Fibroblast of skin of right biceps (primary cell): ENCODE results near the gene TAF12.

ENCODE experiments used
- DNase-seq: peaks from one replicate; pipeline ENCODE4 v3.0.0-alpha.2; 2013

Gene TAF12

DNA sequence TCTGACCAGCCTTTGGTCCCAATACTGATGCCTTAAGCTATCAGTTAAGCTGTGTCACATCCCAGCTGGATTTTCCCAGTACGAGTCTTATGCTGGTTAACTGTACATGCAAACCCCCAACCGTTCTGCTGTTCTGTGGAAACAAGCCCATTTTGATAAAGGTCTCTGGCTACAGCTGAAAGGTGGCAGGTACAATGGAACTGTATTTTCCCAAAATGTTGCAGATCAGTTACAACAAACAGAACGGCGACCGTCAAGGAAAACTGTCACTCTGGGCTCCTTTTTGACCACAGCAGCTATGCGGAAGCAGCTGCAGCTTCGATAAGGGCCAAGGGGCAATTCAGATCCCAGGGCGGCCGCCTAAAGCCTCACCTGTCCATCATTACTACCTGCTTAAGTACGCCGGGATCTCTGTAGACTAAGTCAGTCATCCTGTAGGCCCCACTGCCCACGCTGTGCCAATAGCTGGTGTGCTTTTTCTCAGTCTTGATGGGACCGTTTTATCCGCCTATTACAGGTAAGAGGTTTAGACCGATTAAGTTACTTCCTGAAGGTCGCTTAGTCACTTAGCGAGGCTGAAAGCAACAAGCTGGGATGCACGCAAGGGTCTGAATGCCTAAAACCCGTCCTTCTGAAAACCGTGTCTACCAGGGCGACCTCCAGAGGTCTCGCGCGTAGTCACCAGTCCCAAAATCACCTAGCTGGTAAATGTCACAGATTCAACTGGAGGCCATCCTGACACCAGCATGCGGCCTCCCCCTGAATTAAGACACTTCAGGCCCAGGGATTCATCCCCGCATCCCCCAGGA is 61.9 kb downstream of the TAF12 start:
- DNase-seq, result peak; percentile 41

DNA sequence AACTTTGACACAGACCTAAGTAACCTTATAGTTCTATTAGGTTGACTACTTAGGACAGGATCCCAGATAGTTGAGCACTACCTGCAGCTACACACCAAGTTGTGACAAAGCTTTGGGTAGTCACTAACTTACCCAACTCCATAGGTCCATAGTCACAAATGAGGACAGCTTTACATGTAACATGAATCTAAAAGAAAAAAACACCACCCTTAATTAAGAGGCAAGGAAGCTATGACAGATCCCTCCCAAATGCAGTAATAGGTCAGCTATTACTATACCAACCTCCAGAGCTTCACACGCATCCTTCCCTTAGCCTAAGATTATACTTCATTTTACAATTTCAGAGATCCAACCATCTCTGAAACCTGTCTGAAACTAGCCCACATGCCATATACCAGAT is 63.5 kb downstream of the TAF12 start:
- DNase-seq, result no peak

DNA sequence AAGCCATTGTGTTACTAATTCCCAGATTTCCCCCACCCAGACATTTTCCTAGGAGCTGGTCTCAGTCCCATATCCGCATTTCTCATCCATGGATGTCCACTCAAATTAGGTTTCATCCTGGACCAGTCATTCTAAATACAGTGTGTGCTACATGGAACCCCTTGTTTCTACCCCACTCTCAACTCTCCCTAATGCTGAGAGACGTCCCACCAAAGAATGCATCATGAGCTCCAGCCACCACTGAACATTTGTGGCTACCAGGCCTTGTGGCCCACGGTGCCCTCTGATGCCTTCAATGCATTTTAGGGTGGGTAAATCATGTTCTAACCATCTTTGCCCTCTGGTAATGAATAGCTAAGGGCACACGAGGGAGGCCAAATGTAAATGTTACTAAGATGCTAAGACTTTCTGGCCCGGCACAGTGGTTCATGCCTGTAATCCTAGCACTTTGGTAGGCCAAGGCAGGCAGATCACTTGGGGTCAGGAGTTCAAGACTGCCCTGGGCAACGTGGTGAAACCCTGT is 64.1 kb downstream of the TAF12 start:
- DNase-seq, result no peak

DNA sequence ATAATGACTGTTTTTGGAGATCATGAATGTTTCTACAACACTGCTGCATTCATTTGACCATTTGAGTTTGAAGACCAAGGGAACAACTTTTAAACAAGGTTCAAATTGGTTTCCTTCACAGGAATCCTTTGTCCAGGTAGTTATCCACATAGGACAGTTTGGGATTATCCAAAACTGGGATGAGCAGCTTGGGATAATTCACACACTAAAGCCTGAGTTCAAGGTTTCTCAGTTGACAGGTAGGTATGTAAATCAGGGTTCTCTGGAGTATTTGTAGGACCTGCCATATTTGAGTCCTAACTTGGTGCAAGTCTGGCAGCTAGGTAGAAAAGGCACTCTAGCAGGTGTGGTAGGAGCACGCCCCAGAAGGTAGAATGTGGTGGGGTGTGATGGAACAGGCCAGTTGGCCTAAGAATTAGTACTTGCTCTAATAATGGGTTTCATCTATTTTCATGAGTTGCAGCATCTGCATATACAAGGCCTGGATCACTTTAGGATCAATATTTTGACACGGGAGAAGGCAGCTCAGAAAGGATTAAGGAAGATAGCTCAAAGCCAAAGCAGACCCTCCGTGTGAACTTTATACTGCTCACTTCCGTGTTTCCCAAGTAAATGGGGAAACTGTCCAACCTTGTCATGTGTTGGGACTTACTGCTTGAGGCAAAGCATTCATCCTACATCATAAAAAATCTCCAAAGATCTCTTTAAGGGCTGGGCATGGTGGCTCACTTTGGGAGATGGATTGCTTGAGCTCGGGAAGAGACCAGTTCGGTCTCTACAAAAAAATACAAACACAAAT is 64.9 kb downstream of the TAF12 start:
- DNase-seq, result no peak

DNA sequence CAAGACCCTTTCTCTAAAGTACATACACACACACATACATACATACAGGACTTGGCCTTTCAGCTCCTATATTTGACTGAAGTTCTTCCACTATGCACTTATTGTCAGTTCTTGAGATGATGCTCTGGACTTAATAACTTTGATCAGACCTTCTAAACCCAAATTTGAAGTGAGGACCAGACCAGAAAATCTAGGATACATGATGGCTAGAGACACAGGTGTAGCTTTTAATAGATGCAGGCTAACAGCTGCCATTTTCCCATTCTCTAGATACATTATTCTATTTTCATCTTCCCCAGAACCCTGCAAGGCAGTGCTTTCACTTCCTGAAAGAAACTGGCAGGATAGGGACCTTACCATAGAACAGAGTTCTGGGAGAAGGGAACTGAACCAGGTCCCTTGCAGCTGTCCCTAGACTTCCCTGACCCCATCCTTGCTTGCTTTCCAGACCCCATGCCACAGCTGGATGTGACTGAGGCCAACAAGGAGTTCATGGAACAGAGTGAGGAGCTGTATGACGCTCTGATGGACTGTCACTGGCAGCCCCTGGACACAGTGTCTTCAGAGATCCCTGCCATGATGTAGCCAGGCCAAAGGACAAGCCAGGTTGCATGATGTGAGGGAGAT is 65.7 kb downstream of the TAF12 start:
- DNase-seq, result no peak

DNA sequence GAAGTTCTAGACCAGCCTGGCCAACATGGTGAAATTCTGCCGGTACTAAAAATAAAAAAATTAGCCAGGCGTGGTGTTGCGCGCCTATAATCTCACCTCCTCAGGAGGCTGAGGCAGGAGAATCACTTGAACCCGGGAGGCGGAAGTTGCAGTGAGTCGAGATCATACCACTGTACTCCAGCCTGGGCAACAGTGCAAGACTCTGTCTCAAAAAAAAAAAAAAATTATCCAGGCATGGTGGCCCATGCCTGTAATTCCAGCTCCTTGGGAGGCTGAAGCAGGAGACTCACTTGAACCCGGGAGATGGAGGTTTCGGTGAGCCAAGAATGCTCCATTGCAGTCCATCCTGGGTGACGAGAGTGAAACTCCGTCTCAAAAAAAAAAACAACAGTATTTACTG is 69.3 kb downstream of the TAF12 start:
- DNase-seq, result no peak

DNA sequence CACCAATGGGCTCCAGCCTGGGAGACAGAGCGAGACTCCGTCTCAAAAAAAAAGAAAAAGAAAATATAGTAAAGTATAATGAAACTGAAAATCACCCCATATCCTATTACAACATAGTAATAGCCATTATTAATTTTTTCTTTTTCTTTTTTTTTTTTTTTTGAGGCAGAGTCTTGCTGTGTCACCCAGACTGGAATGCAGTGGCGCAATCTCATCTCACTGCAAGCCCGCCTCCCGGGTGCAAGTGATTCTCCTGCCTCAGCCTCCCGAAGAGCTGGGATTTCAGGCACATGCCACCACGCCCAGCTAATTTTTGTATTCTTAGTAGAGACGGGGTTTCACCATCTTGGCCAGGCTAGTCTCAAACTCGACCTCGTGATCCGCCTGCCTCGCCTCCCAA is 70.0 kb downstream of the TAF12 start:
- peak; percentile 65 for DNase-seq

DNA sequence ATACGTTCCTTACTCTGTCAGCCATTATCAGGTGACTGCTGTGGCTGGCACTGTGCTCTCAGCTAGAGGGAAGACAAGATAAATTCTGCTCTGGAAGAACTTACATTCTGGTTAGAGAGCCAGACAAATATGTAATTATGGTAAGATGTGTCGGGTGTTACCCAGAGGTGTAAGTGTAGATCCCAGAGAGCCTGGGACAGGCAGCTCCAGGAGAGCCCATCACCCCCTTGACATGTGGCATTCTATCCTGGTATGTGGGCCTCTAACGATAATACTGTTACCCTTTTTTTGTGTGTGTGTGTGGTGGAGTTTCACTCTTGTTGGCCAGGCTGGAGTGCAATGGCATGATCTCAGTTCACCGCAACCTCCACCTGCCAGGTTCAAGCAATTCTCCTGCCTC is 71.0 kb downstream of the TAF12 start:
- no peak for DNase-seq

DNA sequence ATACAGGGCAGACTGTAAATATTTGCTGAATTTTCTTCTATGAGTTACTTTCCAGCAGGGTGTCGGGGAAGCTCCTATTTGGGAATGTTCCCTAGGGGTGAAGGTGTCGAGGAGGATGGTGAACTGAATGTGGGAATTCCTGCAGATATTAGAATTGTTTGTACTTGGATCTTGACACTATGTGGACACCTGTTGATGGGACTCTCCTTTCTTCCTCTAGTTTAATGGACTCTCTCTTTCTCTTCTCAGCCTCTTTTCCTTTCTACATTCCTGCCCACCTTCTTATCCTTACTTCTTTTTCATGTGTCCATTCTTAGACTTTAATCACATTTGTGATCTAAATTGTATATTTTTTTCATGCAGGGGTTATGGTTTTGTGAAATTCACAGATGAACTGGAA is 75.9 kb downstream of the TAF12 start:
- DNase-seq, result no peak

DNA sequence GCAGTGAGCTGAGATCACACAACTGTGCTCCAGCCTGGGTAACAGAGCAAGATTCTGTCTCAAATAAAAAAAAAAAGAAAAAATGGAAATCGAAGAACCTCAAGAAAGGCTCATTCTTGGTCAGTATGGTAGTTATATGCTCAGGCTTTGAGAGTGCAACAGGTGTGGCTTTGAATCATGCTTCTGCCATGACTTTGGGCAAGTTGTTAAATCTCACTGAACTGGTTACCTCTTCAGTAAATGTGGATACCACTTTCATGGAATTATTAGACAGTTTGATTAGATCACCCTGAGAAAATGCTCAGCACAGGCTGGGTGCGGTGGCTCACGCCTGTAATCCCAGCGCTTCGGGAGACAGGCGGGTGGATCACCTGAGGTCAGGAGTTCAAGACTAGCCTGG is 77.1 kb downstream of the TAF12 start:
- no peak for DNase-seq

DNA sequence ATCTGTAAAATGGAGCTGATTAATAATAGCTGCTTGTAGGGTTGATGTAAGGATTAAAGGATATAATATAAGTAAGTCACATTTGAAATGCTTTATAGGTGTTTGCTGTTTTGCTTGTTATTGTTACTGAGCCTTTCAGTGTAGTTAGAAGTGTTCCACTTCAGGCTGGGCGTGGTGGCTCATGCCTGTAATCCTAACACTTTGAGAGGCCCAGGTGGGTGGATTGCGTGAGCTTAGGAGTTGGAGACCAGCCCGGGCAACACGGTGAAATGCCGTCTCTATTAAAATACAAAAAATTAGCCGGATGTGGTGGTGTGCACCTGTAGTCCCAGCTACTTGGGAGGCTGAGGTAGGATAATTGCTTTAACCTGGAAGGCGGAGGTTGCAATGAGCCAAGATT is 77.8 kb downstream of the TAF12 start:
- no peak for DNase-seq

DNA sequence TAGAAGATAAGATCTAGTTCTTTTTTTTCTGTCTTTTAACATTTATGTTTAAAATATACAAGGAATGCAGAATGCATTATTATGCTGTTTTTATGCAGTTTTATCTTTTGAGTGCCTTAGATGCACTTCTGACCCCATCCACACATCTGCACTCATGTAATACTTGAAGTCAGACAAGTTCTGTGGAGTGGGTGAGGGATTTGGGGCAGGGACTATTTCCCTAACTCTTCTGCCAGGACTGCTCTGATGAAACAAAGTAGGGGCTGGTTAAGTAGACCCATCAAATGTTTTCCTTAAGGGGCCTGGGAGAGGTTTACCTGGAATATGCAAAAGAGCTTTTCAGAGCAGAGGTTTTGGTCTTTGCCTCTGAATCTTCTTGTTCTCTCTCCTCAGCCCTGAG is 78.6 kb downstream of the TAF12 start:
- DNase-seq, result no peak

DNA sequence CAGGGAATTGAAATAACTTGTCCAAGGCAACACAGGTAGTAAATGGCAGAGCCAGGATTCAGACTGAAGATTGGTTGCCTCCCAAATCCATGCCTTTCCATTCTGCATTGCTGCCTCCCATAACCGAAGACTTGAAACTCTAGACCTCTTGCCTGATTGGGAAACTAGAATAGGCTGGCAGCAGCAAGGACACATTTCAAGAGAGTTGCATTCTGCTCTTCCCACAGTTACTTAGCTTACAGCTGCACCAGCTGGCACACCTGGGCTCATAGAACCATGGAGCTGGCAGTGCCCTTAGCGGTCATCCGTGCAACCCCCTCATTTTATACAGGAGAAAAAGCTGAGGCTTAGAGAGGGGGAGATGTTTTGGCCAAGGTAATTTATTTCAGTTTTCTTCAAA is 82.0 kb downstream of the TAF12 start:
- no peak for DNase-seq
